ENCODE data around the gene TMEM175.

Gene TMEM175

DNA sequence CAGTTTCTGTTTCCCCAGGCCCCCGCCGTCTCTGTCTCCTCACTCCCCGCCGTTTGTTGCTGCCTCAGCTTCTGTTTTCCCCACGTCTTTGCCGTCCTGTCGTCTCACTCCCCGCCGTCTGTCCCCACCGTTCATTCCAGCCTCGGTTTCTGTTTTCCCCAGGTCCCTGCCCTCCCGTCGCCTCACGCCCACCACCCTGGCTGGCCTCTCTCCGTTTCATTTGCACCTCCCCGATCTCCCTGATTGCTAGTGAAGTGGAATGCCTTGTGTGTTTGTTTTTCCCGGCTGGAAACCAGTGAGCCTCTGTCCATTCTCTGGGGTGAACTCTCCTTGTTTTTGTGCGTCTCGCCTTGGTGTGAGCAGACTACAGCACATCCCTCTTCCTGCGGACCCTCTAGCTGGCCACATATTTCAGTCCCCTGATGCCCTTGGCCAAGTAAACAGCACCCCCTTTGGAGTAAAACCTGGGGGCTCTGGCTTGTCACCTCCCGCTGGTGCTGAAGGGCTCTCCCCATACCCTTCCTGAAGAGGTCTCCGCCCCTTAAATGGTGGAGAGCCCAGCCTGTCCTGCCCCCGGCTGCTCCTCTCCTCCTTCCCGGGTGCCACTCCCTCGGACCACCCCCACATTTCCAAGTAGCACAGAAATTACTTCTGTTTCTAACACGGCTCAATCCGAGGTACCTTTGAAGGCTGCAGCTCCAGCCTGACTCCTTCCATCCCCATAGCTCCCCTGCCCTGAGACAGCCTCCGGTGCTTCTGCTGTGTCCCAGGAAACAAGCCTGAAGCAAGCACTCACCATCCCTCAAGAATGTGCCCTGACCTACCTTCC lies 13.2 kb downstream of the TMEM175 start:
- H2AFZ ChIP-seq (ENCODE audit: low read length): no peak overlapping the region
- H3K4me2 ChIP-seq (ENCODE audit: low read depth, low read length, poor library complexity, severe bottlenecking): no peak overlapping the region
- H3K9me3 ChIP-seq (ENCODE audit: insufficient read depth, low read depth, low read length): no peaks in the 10 kb centered on the region
- TF ChIP-seq EZH2phosphoT487 (IDR thresholded peaks at IDR 0.05; ENCODE audit: borderline replicate concordance) (no peak), CTCF (conservative IDR thresholded peaks at IDR 0.05; ENCODE audit: low read length) (no peak)
- no peaks in the 10 kb centered on the region for H3K4me1 ChIP-seq (ENCODE audit: insufficient read depth, low read length, poor library complexity, severe bottlenecking)
- no peaks in the 10 kb centered on the region for H3K27me3 ChIP-seq (ENCODE audit: insufficient read depth, low read length, poor library complexity, severe bottlenecking)
- no peaks in the 10 kb centered on the region for H3K9me2 ChIP-seq (replicated peaks; ENCODE audit: low read depth, low read length)
- no peaks in the 10 kb centered on the region for H3K36me3 ChIP-seq (ENCODE audit: insufficient read depth, low read length)
- H4K20me1 ChIP-seq (ENCODE audit: insufficient read depth, low read length, poor library complexity, severe bottlenecking): no peaks in the 10 kb centered on the region
- H3K9ac ChIP-seq (ENCODE audit: low read depth, low read length, poor library complexity, severe bottlenecking): no peak overlapping the region
- no peak overlapping the region for H3K4me3 ChIP-seq (ENCODE audit: low read length, poor library complexity, severe bottlenecking)
- H3F3A ChIP-seq (ENCODE audit: low read depth): no peaks in the 10 kb centered on the region
- no peaks in the 10 kb centered on the region for H3K79me2 ChIP-seq (ENCODE audit: insufficient read depth, low read length)

DNA sequence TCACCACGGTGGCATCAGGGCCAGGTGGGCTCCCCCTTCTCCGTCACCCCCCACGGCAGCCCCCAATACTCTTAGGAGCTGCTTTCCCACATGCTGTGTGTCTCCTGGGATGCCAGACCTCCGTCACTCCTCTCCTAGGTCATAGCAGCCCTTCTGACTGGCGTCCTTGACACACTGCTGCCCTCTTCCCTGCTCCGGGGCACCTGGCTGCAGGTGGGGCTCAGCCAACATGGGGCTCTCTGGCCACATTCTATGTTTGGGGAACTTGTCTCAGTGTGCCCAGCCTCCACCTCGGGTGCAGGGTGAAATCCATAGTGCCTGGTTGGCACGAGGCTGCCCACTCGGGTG lies 13.8 kb downstream of the TMEM175 start:
- Histone ChIP-seq H3K27me3 (ENCODE audit: insufficient read depth, low read length, poor library complexity, severe bottlenecking) (no peaks in the 10 kb centered on the region), H3F3A (ENCODE audit: low read depth) (no peaks in the 10 kb centered on the region), H4K20me1 (ENCODE audit: insufficient read depth, low read length, poor library complexity, severe bottlenecking) (no peaks in the 10 kb centered on the region), H3K9me2 (replicated peaks; ENCODE audit: low read depth, low read length) (no peaks in the 10 kb centered on the region), H3K36me3 (ENCODE audit: insufficient read depth, low read length) (no peaks in the 10 kb centered on the region), H2AFZ (ENCODE audit: low read length) (no peak overlapping the region), H3K4me3 (ENCODE audit: low read length, poor library complexity, severe bottlenecking) (no peak overlapping the region), H3K9me3 (ENCODE audit: insufficient read depth, low read depth, low read length) (no peaks in the 10 kb centered on the region), H3K4me1 (ENCODE audit: insufficient read depth, low read length, poor library complexity, severe bottlenecking) (no peaks in the 10 kb centered on the region), H3K4me2 (ENCODE audit: low read depth, low read length, poor library complexity, severe bottlenecking) (no peak overlapping the region), H3K79me2 (ENCODE audit: insufficient read depth, low read length) (no peaks in the 10 kb centered on the region), H3K9ac (ENCODE audit: low read depth, low read length, poor library complexity, severe bottlenecking) (no peak overlapping the region)
- TF ChIP-seq CTCF (conservative IDR thresholded peaks at IDR 0.05; ENCODE audit: low read length) (no peak), EZH2phosphoT487 (IDR thresholded peaks at IDR 0.05; ENCODE audit: borderline replicate concordance) (no peak)

- H3K9me2 ChIP-seq (replicated peaks; ENCODE audit: low read depth, low read length): no peaks in the 10 kb centered on the region
- no peak for TF ChIP-seq EZH2phosphoT487 (IDR thresholded peaks at IDR 0.05; ENCODE audit: borderline replicate concordance)
Measured at GRCh38 chr4:946517-947471, 14.5 kb downstream of the TMEM175 start.

More at GRCh38 chr4:946517-947471, 14.5 kb downstream of the TMEM175 start:
- H4K20me1 ChIP-seq (ENCODE audit: insufficient read depth, low read length, poor library complexity, severe bottlenecking): no peaks in the 10 kb centered on the region
- H3K4me3 ChIP-seq (ENCODE audit: low read length, poor library complexity, severe bottlenecking): no peak overlapping the region
- H3K4me1 ChIP-seq (ENCODE audit: insufficient read depth, low read length, poor library complexity, severe bottlenecking): no peaks in the 10 kb centered on the region
- H3K79me2 ChIP-seq (ENCODE audit: insufficient read depth, low read length): no peaks in the 10 kb centered on the region
- no peaks in the 10 kb centered on the region for H3K36me3 ChIP-seq (ENCODE audit: insufficient read depth, low read length)
- no peak overlapping the region for H3K4me2 ChIP-seq (ENCODE audit: low read depth, low read length, poor library complexity, severe bottlenecking)
- no peaks in the 10 kb centered on the region for H3K27me3 ChIP-seq (ENCODE audit: insufficient read depth, low read length, poor library complexity, severe bottlenecking)
- no peak overlapping the region for H2AFZ ChIP-seq (ENCODE audit: low read length)
- H3K9me3 ChIP-seq (ENCODE audit: insufficient read depth, low read depth, low read length): no peaks in the 10 kb centered on the region
- no peak overlapping the region for H3K9ac ChIP-seq (ENCODE audit: low read depth, low read length, poor library complexity, severe bottlenecking)
- no peaks in the 10 kb centered on the region for H3F3A ChIP-seq (ENCODE audit: low read depth)

Data from Loucy (cell line).